Peyer's patch (tissue), 4 donors: Measurements from ENCODE around the gene SMAD5.

ENCODE experiments used
- POLR2A ChIP-seq, 2 donors: fragments of 450-650 bp; IDR thresholded peaks; one replicate each; pipeline ENCODE4 v1.5.1; 2017; ENCODE audit warnings: antibody characterized with exemption in 2 of 2, mild to moderate bottlenecking in 2 of 2, moderate library complexity in 2 of 2
- TF ChIP-seq, protein P1 (sequence below), 6 experiments: fragments of 450-650 bp in 4 of 6; fragments of 200-600 bp in 2 of 6; sonication (generic) in 1 of 6; IDR thresholded peaks; one replicate each; pipeline ENCODE4 v1.5.1; 2017 to 2019; ENCODE audit warnings: antibody characterized with exemption in 6 of 6, mild to moderate bottlenecking in 3 of 6, moderate library complexity in 1 of 6

GRCh38 chr5:136109453-136110135 is 23.1 kb upstream of the SMAD5 start:
- no peak for TF ChIP-seq POLR2A (IDR thresholded peaks at IDR 0.05)
- TF ChIP-seq, protein P1, sequence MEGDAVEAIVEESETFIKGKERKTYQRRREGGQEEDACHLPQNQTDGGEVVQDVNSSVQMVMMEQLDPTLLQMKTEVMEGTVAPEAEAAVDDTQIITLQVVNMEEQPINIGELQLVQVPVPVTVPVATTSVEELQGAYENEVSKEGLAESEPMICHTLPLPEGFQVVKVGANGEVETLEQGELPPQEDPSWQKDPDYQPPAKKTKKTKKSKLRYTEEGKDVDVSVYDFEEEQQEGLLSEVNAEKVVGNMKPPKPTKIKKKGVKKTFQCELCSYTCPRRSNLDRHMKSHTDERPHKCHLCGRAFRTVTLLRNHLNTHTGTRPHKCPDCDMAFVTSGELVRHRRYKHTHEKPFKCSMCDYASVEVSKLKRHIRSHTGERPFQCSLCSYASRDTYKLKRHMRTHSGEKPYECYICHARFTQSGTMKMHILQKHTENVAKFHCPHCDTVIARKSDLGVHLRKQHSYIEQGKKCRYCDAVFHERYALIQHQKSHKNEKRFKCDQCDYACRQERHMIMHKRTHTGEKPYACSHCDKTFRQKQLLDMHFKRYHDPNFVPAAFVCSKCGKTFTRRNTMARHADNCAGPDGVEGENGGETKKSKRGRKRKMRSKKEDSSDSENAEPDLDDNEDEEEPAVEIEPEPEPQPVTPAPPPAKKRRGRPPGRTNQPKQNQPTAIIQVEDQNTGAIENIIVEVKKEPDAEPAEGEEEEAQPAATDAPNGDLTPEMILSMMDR (IDR thresholded peaks at IDR 0.05) = no peak
